NB4 (cell line): ENCODE results near the gene TNFRSF11A.

ENCODE experiments used
- POLR2A ChIP-seq: IDR thresholded peaks from 2 replicates; pipeline ENCODE4 v1.6.1; 2011; ENCODE audit warnings: mild to moderate bottlenecking; ENCODE audit not compliant: insufficient read length; ENCODE audit errors: extremely low read depth
- TF ChIP-seq, protein P1 (sequence below): IDR thresholded peaks from one replicate; pipeline ENCODE4 v1.5.1; 2012; ENCODE audit warnings: low read depth, low read length
- TF ChIP-seq, protein P2 (sequence below): IDR thresholded peaks from 2 replicates; pipeline ENCODE4 v1.6.1; 2011; ENCODE audit warnings: low read depth, low read length

GRCh38 chr18:62284637-62285036 is 40.5 kb upstream of the TNFRSF11A start:
- TF ChIP-seq, protein P1, sequence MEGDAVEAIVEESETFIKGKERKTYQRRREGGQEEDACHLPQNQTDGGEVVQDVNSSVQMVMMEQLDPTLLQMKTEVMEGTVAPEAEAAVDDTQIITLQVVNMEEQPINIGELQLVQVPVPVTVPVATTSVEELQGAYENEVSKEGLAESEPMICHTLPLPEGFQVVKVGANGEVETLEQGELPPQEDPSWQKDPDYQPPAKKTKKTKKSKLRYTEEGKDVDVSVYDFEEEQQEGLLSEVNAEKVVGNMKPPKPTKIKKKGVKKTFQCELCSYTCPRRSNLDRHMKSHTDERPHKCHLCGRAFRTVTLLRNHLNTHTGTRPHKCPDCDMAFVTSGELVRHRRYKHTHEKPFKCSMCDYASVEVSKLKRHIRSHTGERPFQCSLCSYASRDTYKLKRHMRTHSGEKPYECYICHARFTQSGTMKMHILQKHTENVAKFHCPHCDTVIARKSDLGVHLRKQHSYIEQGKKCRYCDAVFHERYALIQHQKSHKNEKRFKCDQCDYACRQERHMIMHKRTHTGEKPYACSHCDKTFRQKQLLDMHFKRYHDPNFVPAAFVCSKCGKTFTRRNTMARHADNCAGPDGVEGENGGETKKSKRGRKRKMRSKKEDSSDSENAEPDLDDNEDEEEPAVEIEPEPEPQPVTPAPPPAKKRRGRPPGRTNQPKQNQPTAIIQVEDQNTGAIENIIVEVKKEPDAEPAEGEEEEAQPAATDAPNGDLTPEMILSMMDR: no peak
- TF ChIP-seq POLR2A: no peak
- TF ChIP-seq, protein P2, sequence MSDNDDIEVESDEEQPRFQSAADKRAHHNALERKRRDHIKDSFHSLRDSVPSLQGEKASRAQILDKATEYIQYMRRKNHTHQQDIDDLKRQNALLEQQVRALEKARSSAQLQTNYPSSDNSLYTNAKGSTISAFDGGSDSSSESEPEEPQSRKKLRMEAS: no peak
